B cell (primary cell): ENCODE data around the gene MS4A4E. TPM values are rescaled to one million over a fixed set of nuclear protein-coding genes. Genes with fewer than 3 reads are reported as not detected.
A peak's percentile ranks its signal among the peaks of the same experiment; 100 is the strongest.

Experiments used
- ATAC-seq: fragments of 200-7000 bp; cut with Tn5 transposase; one replicate; pipeline ENCODE4 v1.10.0; 2021; ENCODE audit warnings: low read depth, mild to moderate bottlenecking, moderate number of reproducible peaks, moderate library complexity
- CTCF ChIA-PET: fragments of 350-600 bp; sonication (Branson Sonifier 250); formaldehyde crosslinking; loops from one replicate; lab custom pipeline; 2021; ENCODE audit warnings: antibody characterized with exemption, inconsistent platforms; lab: Charles Lee
- POLR2A ChIA-PET: fragments of 350-600 bp; sonication (Branson Sonifier 250); formaldehyde crosslinking; loops from one replicate; lab custom pipeline; 2021; ENCODE audit warnings: antibody characterized with exemption; lab: Charles Lee
- DNase-seq: peaks from one replicate; pipeline ENCODE4 v3.0.0; 2013
- H2AFZ ChIP-seq: 2 replicates; pipeline ENCODE4 v1.6.1; 2012; ENCODE audit warnings: mild to moderate bottlenecking, low read depth, low read length; ENCODE audit not compliant: insufficient read depth, poor library complexity, severe bottlenecking
- H3K27ac ChIP-seq, 2 donors: 1 replicate in 1 of 2; 2 replicates in 1 of 2; pipeline ENCODE4 v1.5.1; 2012 to 2013; ENCODE audit warnings: low read length in 2 of 2, mild to moderate bottlenecking in 2 of 2, moderate library complexity in 1 of 2
- H3K27me3 ChIP-seq, 4 experiments: fragments of 200-600 bp in 1 of 4; sonication (generic) in 1 of 4; replicated peaks in 1 of 4; 1 replicate in 2 of 4; 2 replicates in 2 of 4; pipeline versions ENCODE4 v1.6.1 to v1.7.0; 2013 to 2016; ENCODE audit warnings: low read length in 3 of 4, mild to moderate bottlenecking in 2 of 4, mixed read lengths in 1 of 4, moderate library complexity in 1 of 4; ENCODE audit not compliant: insufficient read depth in 4 of 4, control insufficient read depth in 3 of 4; ENCODE audit errors: control extremely low read depth in 1 of 4
- H3K36me3 ChIP-seq, 2 experiments: replicated peaks in 1 of 2; 1 replicate in 1 of 2; 2 replicates in 1 of 2; pipeline versions ENCODE4 v1.6.1 to v1.7.1; 2013; ENCODE audit warnings: low read length in 1 of 2; ENCODE audit not compliant: insufficient read depth in 2 of 2, control insufficient read depth in 1 of 2; ENCODE audit errors: control extremely low read depth in 1 of 2, extremely low read depth in 1 of 2
- H3K4me1 ChIP-seq, 2 donors: fragments of 200-600 bp in 1 of 2; sonication (generic) in 1 of 2; 1 replicate in 1 of 2; 2 replicates in 1 of 2; pipeline versions ENCODE4 v1.5.1 to v1.6.1; 2013 to 2017; ENCODE audit warnings: low read length in 2 of 2; ENCODE audit not compliant: control insufficient read depth in 2 of 2, insufficient read depth in 2 of 2
- H3K4me2 ChIP-seq: replicated peaks from 2 replicates; pipeline ENCODE3; 2012; ENCODE audit warnings: mild to moderate bottlenecking, low read depth, low read length; ENCODE audit not compliant: poor library complexity, severe bottlenecking
- H3K4me3 ChIP-seq, 5 experiments: fragments of 200-600 bp in 1 of 5; sonication (generic) in 1 of 5; 1 replicate in 3 of 5; 2 replicates in 2 of 5; pipeline versions ENCODE4 v1.5.1 to v1.7.0; 2011 to 2016; ENCODE audit warnings: low read length in 4 of 5, mild to moderate bottlenecking in 4 of 5, low read depth in 2 of 5, control low read depth in 1 of 5, moderate library complexity in 1 of 5; ENCODE audit not compliant: insufficient read depth in 1 of 5; ENCODE audit errors: control extremely low read depth in 1 of 5, extremely low read depth in 1 of 5
- H3K79me2 ChIP-seq: fragments of 200-600 bp; sonication (generic); one replicate; pipeline ENCODE4 v1.6.0; 2016; ENCODE audit warnings: low read length; ENCODE audit not compliant: control insufficient read depth, insufficient read depth
- H3K9ac ChIP-seq: fragments of 200-600 bp; sonication (generic); 2 replicates; pipeline ENCODE4 v1.6.1; 2017; ENCODE audit warnings: mild to moderate bottlenecking, low read length, moderate library complexity
- H3K9me3 ChIP-seq, 3 donors: one replicate each; pipeline versions ENCODE4 v1.6.1 to v1.7.1; 2013; ENCODE audit warnings: low read length in 2 of 3; ENCODE audit not compliant: control insufficient read depth in 2 of 3, insufficient read depth in 1 of 3; ENCODE audit errors: control extremely low read depth in 1 of 3
- H4K20me1 ChIP-seq: 2 replicates; pipeline ENCODE4 v1.6.0; 2012; ENCODE audit warnings: mild to moderate bottlenecking, low read length; ENCODE audit not compliant: insufficient read depth, control insufficient read depth, poor library complexity, severe bottlenecking
- H3K27ac Mint-ChIP-seq: one replicate; pipeline ENCODE4 v1.8.0; 2021; ENCODE audit warnings: mixed read lengths
- H3K27me3 Mint-ChIP-seq: one replicate; pipeline ENCODE4 v1.8.0; 2021; ENCODE audit warnings: mixed read lengths
- H3K4me1 Mint-ChIP-seq: one replicate; pipeline ENCODE4 v1.8.0; 2021; ENCODE audit warnings: mixed read lengths
- H3K4me3 Mint-ChIP-seq: one replicate; pipeline ENCODE4 v1.8.0; 2021; ENCODE audit warnings: mixed read lengths
- H3K9me3 Mint-ChIP-seq: one replicate; pipeline ENCODE4 v1.8.0; 2022; ENCODE audit warnings: mixed read lengths; ENCODE audit not compliant: insufficient read depth
- EZH2 ChIP-seq: IDR thresholded peaks from 2 replicates; pipeline ENCODE4 v1.6.1; 2012; ENCODE audit warnings: borderline replicate concordance, low read depth, mild to moderate bottlenecking, moderate library complexity, low read length; ENCODE audit not compliant: insufficient read depth, poor library complexity, severe bottlenecking
- WGBS: methylation state at CpG from one replicate; pipeline ENCODE4 v1.1.5; 2013; ENCODE audit warnings: missing lambda C conversion rate; ENCODE audit not compliant: insufficient coverage; 5-methylcytosine and 5-hydroxymethylcytosine counted together
- intact Hi-C: fragments of 100-400 bp; cut with micrococcal nuclease; formaldehyde crosslinking; loops from one replicate; pipeline ENCODE4 v1.10.0; 2022
- polyA plus RNA-seq: library from polyadenylated mRNA; depleted of rRNA; stranded (reverse); fragments of >200 nt; gene quantifications from 2 replicates; pipeline ENCODE4 v1.2.3, GENCODE V29; 2012
- total RNA-seq, 2 donors: library from RNA; stranded (reverse); fragments of 120-200 nt in 1 of 2; gene quantifications; 1 replicate in 1 of 2; 2 replicates in 1 of 2; pipeline versions ENCODE4 v1.2.3 to v1.2.4, GENCODE V29; 2013 to 2022
- TF ChIP-seq, protein P1 (sequence below): fragments of 200-600 bp; IDR thresholded peaks from one replicate; pipeline ENCODE4 v1.8.0; 2022; ENCODE audit warnings: antibody characterized with exemption, mild to moderate bottlenecking

Gene MS4A4E
- total and polyA plus RNA-seq, 2 donors (not counting 1 experiment from before 2014, with no cell fraction given), result 0.27 to 0.42 TPM

DNA sequence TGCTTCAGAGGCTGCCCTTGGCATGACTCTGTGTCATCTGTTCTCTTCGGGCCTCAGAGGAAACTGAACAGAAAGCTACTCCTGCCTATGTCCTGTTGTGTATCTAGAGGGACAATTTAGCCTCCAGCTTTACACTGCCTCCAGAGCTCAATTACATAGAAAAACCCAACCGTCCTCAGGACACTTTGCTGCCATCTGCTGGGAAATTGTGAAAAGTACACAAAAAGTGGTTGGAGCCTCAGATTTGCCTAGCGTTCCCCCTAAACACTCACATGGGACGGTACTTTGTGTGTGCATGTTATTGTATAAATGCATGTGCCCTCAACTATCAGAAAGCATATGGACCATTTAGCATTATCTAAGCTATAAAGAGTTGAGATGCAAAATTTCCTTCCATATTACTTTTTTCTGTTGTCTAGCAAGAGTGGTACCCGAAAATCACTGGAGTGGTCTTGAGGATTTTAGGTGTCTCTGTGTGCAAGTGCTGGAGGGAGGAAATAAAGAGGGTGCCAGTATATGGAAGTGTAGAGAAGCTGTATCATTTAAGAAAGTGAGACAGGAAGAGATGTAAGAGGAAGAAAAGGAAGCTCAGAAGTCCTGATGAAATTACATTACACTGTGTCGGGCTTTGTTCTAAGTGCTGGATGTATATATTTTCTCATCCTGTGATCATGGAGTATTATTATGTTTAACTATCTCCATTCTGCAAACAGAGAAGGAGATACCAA lies 8.7 kb upstream of the MS4A4E start:
- H3K27ac ChIP-seq, result no peak overlapping the region
- no peak overlapping the region for H3K4me3 ChIP-seq
- no peak for DNase-seq
- no peak for TF ChIP-seq EZH2
- TF ChIP-seq, protein P1, sequence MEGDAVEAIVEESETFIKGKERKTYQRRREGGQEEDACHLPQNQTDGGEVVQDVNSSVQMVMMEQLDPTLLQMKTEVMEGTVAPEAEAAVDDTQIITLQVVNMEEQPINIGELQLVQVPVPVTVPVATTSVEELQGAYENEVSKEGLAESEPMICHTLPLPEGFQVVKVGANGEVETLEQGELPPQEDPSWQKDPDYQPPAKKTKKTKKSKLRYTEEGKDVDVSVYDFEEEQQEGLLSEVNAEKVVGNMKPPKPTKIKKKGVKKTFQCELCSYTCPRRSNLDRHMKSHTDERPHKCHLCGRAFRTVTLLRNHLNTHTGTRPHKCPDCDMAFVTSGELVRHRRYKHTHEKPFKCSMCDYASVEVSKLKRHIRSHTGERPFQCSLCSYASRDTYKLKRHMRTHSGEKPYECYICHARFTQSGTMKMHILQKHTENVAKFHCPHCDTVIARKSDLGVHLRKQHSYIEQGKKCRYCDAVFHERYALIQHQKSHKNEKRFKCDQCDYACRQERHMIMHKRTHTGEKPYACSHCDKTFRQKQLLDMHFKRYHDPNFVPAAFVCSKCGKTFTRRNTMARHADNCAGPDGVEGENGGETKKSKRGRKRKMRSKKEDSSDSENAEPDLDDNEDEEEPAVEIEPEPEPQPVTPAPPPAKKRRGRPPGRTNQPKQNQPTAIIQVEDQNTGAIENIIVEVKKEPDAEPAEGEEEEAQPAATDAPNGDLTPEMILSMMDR, result peak; percentile 19
- WGBS, result 100% methylated on average over 1 of the region's 6 CpGs
- ChIA-PET POLR2A (no interaction called here), CTCF (interaction anchor here (0.6 to 2.0 kb wide), 4 partner anchors 14 to 257 kb away, joined by 3 to 8 read pairs (median 4); no protein-coding TSS in a partner anchor)
- peaks cover 0 to 4% (median 1%) of the 10 kb centered on the region in 4 experiments for H3K27me3 ChIP-seq
- H3K27ac Mint-ChIP-seq, result no peak overlapping the region
- intact Hi-C loops, result no loop called here
- peak; percentile 21 for ATAC-seq
- peaks cover 2 to 20% (median 18%) of the 10 kb centered on the region in 3 donors for H3K9me3 ChIP-seq
- no peak overlapping the region for H3K4me2 ChIP-seq
- H3K9me3 Mint-ChIP-seq, result no peaks in the 10 kb centered on the region
- H3K4me3 Mint-ChIP-seq, result no peak overlapping the region
- peaks cover 4% of the 10 kb centered on the region for H3K27me3 Mint-ChIP-seq
- H3K4me1 Mint-ChIP-seq, result peaks cover 2% of the 10 kb centered on the region
- no peaks in the 10 kb centered on the region for H3K36me3 ChIP-seq
- no peaks in the 10 kb centered on the region for H3K79me2 ChIP-seq
- H3K4me1 ChIP-seq, result peaks cover 0 to 6% of the 10 kb centered on the region in 2 donors
- H2AFZ ChIP-seq, result no peak overlapping the region
- H3K9ac ChIP-seq, result no peak overlapping the region
- no peaks in the 10 kb centered on the region for H4K20me1 ChIP-seq

DNA sequence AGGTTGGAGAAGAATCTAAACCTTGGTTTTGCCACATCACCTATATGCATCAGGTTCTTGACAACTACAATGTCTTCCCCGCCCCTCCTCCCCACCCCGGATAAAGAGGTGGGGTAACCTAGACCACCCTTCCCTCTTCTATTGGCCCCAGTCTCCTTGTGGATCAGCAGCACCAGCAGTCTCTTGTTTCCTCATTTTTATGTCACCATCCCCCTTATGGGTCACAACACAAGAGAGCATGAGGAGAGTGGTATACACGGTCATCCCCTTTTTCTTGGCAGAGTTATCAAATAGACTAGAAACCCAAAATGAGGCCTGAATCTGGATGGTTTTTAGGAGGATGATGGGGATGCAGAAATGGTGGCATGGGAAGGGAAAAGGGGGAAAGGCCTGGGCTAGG lies 1.2 kb downstream of the MS4A4E start:
- no peak overlapping the region for H3K4me3 Mint-ChIP-seq
- no peak for TF ChIP-seq EZH2
- TF ChIP-seq, protein P1, result no peak
- WGBS, result 87% methylated on average over 3 of the region's 3 CpGs
- no peaks in the 10 kb centered on the region for H3K9me3 ChIP-seq
- H3K79me2 ChIP-seq, result no peaks in the 10 kb centered on the region
- no peaks in the 10 kb centered on the region for H4K20me1 ChIP-seq
- H3K27ac ChIP-seq, result no peak overlapping the region
- peaks cover 9 to 11% of the 10 kb centered on the region in 2 donors for H3K4me1 ChIP-seq
- no peak overlapping the region for H3K4me3 ChIP-seq
- intact Hi-C loops, result no loop called here
- no peak overlapping the region for H3K27ac Mint-ChIP-seq
- DNase-seq (no peak), ATAC-seq (no peak)
- POLR2A ChIA-PET, result no interaction called here
- no peaks in the 10 kb centered on the region for H3K36me3 ChIP-seq
- no peak overlapping the region for H3K9ac ChIP-seq
- CTCF ChIA-PET, result no interaction called here
- H3K27me3 Mint-ChIP-seq, result peaks cover 13% of the 10 kb centered on the region
- no peak overlapping the region for H2AFZ ChIP-seq
- peaks cover 14% of the 10 kb centered on the region for H3K4me1 Mint-ChIP-seq
- no peaks in the 10 kb centered on the region for H3K27me3 ChIP-seq
- no peak overlapping the region for H3K4me2 ChIP-seq
- no peaks in the 10 kb centered on the region for H3K9me3 Mint-ChIP-seq
